Measurements from ENCODE around the gene LRRC17. TPM values are rescaled to one million over a fixed set of nuclear protein-coding genes. Genes with fewer than 3 reads are reported as not detected.

The LRRC17 gene
- polyA plus RNA-seq, 4 donors, result 0.27 to 19.9 (median 0.61) TPM; not detected in 1

DNA sequence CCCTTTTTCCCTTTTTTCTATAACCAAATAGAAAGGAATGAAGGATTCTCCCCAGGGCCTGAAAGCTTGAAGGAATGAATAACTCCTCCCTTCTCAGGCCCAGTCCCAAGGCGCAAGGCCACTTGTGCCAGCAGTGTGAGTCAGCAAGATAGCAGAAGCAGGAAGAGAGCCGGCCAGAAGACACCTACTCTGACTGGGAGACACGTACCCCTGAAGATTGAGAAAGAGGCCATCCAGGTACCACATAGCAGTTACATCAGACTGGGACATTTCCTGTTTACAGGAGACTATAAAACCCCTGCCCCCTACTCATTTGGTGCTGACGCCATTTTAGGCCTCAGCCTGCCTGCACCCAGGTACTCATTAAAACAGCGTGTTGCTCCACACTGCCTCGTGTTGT is 65.5 kb downstream of the LRRC17 start:
- DNase-seq (peak in 1 of 2 donors; percentile 21), FAIRE-seq (no peak)
- 80% methylated on average over 6 of the region's 6 CpGs for WGBS, 3 donors

DNA sequence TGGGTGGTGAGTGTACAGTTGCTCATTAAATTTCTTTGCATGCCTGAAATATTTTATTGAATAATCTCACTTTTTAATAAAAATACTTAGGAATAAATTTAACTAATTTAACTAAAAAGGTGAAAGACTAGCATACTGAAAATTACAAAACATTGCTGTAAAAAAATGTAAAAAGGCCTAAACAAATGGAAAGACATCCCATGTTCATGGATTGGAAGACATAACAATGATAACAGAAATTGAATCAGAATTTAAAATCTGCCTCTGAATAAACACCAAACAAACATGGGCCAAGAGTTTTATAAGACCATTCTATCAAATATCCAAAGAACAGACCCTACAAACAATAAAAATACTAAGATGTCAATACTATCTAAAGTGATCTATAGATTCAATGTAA is 66.9 kb downstream of the LRRC17 start:
- Histone ChIP-seq H3K9me3 (ENCODE audit: control insufficient read depth in 2 of 2, insufficient read depth in 1 of 2, low read depth in 1 of 2, low read length in 1 of 2) (peaks cover 0 to 2% of the 10 kb centered on the region in 2 donors), H3K36me3 (ENCODE audit: control insufficient read depth in 3 of 3, insufficient read depth in 2 of 3, low read depth in 1 of 3, low read length in 3 of 3) (no peaks in the 10 kb centered on the region), H3K27ac (ENCODE audit: low read depth in 1 of 3, low read length in 2 of 3) (no peak overlapping the region), H3K27me3 (ENCODE audit: control insufficient read depth in 3 of 3, insufficient read depth in 3 of 3, low read length in 3 of 3) (no peaks in the 10 kb centered on the region), H3K4me1 (ENCODE audit: control insufficient read depth in 3 of 3, insufficient read depth in 2 of 3, low read depth in 1 of 3, low read length in 2 of 3) (no peaks in the 10 kb centered on the region), H3K4me3 (ENCODE audit: low read depth in 1 of 3, low read length in 3 of 3) (no peak overlapping the region)
- no peak for DNase-seq
- no peak for FAIRE-seq

More for the DNA sequence above, 65.5 kb downstream of the LRRC17 start:
- Histone ChIP-seq H3K4me1 (ENCODE audit: control insufficient read depth in 3 of 3, insufficient read depth in 2 of 3, low read depth in 1 of 3, low read length in 2 of 3) (no peaks in the 10 kb centered on the region), H3K9me3 (ENCODE audit: control insufficient read depth in 2 of 2, insufficient read depth in 1 of 2, low read depth in 1 of 2, low read length in 1 of 2) (peaks cover 0 to 2% of the 10 kb centered on the region in 2 donors), H3K36me3 (ENCODE audit: control insufficient read depth in 3 of 3, insufficient read depth in 2 of 3, low read depth in 1 of 3, low read length in 3 of 3) (no peaks in the 10 kb centered on the region), H3K4me3 (ENCODE audit: low read depth in 1 of 3, low read length in 3 of 3) (no peak overlapping the region), H3K27ac (ENCODE audit: low read depth in 1 of 3, low read length in 2 of 3) (no peak overlapping the region), H3K27me3 (ENCODE audit: control insufficient read depth in 3 of 3, insufficient read depth in 3 of 3, low read length in 3 of 3) (no peaks in the 10 kb centered on the region)

DNA sequence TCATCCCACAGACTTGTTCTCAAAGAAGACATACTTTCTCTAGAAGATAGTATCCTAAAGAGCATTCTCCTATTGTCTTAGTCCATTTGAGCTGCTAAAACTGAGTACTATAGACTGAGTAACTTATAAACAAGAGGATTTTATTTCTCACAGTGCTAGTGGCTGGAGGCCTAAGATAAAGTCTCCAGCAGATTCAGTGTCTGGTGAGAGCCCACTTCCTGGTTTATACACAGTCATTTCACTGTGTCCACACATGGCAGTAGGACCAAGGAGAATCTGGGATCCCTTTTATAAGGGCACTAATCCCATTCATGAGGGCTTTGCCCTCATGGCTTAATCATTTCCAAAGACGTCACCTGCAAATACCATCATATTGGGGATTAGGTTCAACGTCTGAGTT is 68.7 kb downstream of the LRRC17 start:
- FAIRE-seq (no peak), DNase-seq (no peak)
- 72 to 95% (median 93%) methylated on average over 2 of the region's 2 CpGs for WGBS, 3 donors
- H3K4me3 ChIP-seq (ENCODE audit: low read depth in 1 of 3, low read length in 3 of 3), result no peak overlapping the region
- no peaks in the 10 kb centered on the region for H3K4me1 ChIP-seq (ENCODE audit: control insufficient read depth in 3 of 3, insufficient read depth in 2 of 3, low read depth in 1 of 3, low read length in 2 of 3)
- no peaks in the 10 kb centered on the region for H3K27me3 ChIP-seq (ENCODE audit: control insufficient read depth in 3 of 3, insufficient read depth in 3 of 3, low read length in 3 of 3)
- H3K36me3 ChIP-seq (ENCODE audit: control insufficient read depth in 3 of 3, insufficient read depth in 2 of 3, low read depth in 1 of 3, low read length in 3 of 3), result no peaks in the 10 kb centered on the region
- H3K27ac ChIP-seq (ENCODE audit: low read depth in 1 of 3, low read length in 2 of 3), result no peak overlapping the region
- peaks cover 0 to 2% of the 10 kb centered on the region in 2 donors for H3K9me3 ChIP-seq (ENCODE audit: control insufficient read depth in 2 of 2, insufficient read depth in 1 of 2, low read depth in 1 of 2, low read length in 1 of 2)

GRCh38 chr7:102982235-102982634 is 69.4 kb downstream of the LRRC17 start:
- no peaks in the 10 kb centered on the region for H3K27me3 ChIP-seq (ENCODE audit: control insufficient read depth in 3 of 3, insufficient read depth in 3 of 3, low read length in 3 of 3)
- DNase-seq (peak; percentile 6 to 81), FAIRE-seq (no peak)
- H3K4me3 ChIP-seq (ENCODE audit: low read depth in 1 of 3, low read length in 3 of 3), result no peak overlapping the region
- no peaks in the 10 kb centered on the region for H3K4me1 ChIP-seq (ENCODE audit: control insufficient read depth in 3 of 3, insufficient read depth in 2 of 3, low read depth in 1 of 3, low read length in 2 of 3)
- no peaks in the 10 kb centered on the region for H3K36me3 ChIP-seq (ENCODE audit: control insufficient read depth in 3 of 3, insufficient read depth in 2 of 3, low read depth in 1 of 3, low read length in 3 of 3)
- H3K27ac ChIP-seq (ENCODE audit: low read depth in 1 of 3, low read length in 2 of 3), result no peak overlapping the region
- 4 to 66% (median 25%) methylated on average over 1 of the region's 1 CpG for WGBS, 3 donors
- H3K9me3 ChIP-seq (ENCODE audit: control insufficient read depth in 2 of 2, insufficient read depth in 1 of 2, low read depth in 1 of 2, low read length in 1 of 2), result peaks cover 0 to 2% of the 10 kb centered on the region in 2 donors

DNA sequence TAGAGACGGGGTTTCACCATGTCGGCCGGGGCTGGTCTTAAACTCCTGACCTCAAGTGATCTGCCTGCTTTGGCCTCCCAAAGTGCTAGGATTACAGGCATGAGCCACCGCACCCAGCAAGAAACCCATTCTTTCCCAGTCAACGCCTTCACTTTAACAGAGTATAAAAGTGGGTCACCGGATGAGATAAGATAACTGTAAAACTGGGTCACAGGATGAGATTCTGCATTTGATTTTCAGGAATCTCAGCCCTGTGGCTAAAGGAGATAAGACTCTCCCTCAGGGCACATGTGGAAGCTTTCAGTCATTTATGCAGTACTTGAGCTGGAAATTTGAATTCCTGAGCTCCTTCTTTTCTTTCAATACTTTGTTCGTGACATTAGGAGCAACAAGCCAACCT is 70.8 kb downstream of the LRRC17 start:
- Histone ChIP-seq H3K4me3 (ENCODE audit: low read depth in 1 of 3, low read length in 3 of 3) (no peak overlapping the region), H3K36me3 (ENCODE audit: control insufficient read depth in 3 of 3, insufficient read depth in 2 of 3, low read depth in 1 of 3, low read length in 3 of 3) (no peaks in the 10 kb centered on the region), H3K27me3 (ENCODE audit: control insufficient read depth in 3 of 3, insufficient read depth in 3 of 3, low read length in 3 of 3) (no peaks in the 10 kb centered on the region), H3K27ac (ENCODE audit: low read depth in 1 of 3, low read length in 2 of 3) (no peak overlapping the region), H3K9me3 (ENCODE audit: control insufficient read depth in 2 of 2, insufficient read depth in 1 of 2, low read depth in 1 of 2, low read length in 1 of 2) (peaks cover 0 to 2% of the 10 kb centered on the region in 2 donors), H3K4me1 (ENCODE audit: control insufficient read depth in 3 of 3, insufficient read depth in 2 of 3, low read depth in 1 of 3, low read length in 2 of 3) (no peaks in the 10 kb centered on the region)
- no peak for DNase-seq
- 79 to 86% (median 80%) methylated on average over 7 of the region's 7 CpGs for WGBS, 3 donors
- FAIRE-seq, result no peak

DNA sequence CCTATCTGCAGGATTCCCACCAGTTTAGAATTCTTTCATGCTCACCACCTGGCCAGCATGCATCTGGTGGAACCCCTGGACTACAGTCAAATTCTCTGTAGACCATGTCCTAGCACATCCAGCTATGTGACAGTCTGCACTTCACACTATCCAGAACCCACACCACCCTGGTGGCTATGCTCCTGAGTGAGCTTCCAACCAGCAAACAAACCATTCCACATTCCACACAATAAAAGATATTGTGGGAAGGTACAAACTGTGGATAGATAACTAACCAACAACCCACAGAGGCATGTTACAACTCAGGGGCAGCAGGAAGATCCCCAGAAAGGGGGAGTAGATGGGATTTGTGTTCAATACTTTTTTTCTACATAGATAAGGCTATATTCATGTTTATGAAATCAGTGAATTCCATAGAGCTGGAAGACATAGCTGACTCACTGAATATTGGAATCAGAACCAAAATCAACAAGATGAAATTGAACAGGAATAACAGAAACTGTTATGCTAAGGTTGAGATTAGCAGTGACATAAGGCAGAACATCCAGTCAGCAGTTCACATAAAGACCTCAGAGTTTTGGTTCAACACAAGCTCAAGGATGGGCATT is 72.5 kb downstream of the LRRC17 start:
- Histone ChIP-seq H3K36me3 (ENCODE audit: control insufficient read depth in 3 of 3, insufficient read depth in 2 of 3, low read depth in 1 of 3, low read length in 3 of 3) (no peaks in the 10 kb centered on the region), H3K27me3 (ENCODE audit: control insufficient read depth in 3 of 3, insufficient read depth in 3 of 3, low read length in 3 of 3) (no peaks in the 10 kb centered on the region), H3K4me1 (ENCODE audit: control insufficient read depth in 3 of 3, insufficient read depth in 2 of 3, low read depth in 1 of 3, low read length in 2 of 3) (no peaks in the 10 kb centered on the region), H3K9me3 (ENCODE audit: control insufficient read depth in 2 of 2, insufficient read depth in 1 of 2, low read depth in 1 of 2, low read length in 1 of 2) (peaks cover 0 to 1% of the 10 kb centered on the region in 2 donors), H3K4me3 (ENCODE audit: low read depth in 1 of 3, low read length in 3 of 3) (no peak overlapping the region), H3K27ac (ENCODE audit: low read depth in 1 of 3, low read length in 2 of 3) (no peak overlapping the region)
- DNase-seq, result no peak
- no peak for FAIRE-seq

DNA sequence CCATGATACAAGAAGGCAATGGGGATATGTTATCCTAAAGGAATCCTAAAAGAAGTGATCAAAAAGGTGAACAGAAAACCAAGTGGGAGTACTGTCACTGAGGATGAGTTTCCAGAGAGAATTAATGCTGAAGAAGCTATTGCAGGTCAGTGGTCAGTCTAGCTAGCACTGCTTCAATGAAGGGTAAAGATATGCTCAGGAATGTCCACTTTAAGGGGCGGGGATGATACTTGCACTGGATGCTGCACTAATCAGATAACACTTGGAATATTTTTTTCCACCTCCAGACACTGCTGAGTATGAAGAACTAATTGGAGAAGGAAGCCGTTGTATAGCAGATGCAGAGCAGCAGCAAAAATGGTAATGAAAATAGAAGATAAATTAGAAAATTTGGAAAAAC is 75.3 kb downstream of the LRRC17 start:
- 82 to 85% (median 83%) methylated on average over 2 of the region's 2 CpGs for WGBS, 3 donors
- Histone ChIP-seq H3K36me3 (ENCODE audit: control insufficient read depth in 3 of 3, insufficient read depth in 2 of 3, low read depth in 1 of 3, low read length in 3 of 3) (no peaks in the 10 kb centered on the region), H3K27ac (ENCODE audit: low read depth in 1 of 3, low read length in 2 of 3) (no peak overlapping the region), H3K9me3 (ENCODE audit: control insufficient read depth in 2 of 2, insufficient read depth in 1 of 2, low read depth in 1 of 2, low read length in 1 of 2) (no peaks in the 10 kb centered on the region), H3K27me3 (ENCODE audit: control insufficient read depth in 3 of 3, insufficient read depth in 3 of 3, low read length in 3 of 3) (no peaks in the 10 kb centered on the region), H3K4me3 (ENCODE audit: low read depth in 1 of 3, low read length in 3 of 3) (no peak overlapping the region), H3K4me1 (ENCODE audit: control insufficient read depth in 3 of 3, insufficient read depth in 2 of 3, low read depth in 1 of 3, low read length in 2 of 3) (peaks cover 0 to 4% (median 4%) of the 10 kb centered on the region in 3 donors)
- FAIRE-seq (no peak), DNase-seq (no peak)

DNA sequence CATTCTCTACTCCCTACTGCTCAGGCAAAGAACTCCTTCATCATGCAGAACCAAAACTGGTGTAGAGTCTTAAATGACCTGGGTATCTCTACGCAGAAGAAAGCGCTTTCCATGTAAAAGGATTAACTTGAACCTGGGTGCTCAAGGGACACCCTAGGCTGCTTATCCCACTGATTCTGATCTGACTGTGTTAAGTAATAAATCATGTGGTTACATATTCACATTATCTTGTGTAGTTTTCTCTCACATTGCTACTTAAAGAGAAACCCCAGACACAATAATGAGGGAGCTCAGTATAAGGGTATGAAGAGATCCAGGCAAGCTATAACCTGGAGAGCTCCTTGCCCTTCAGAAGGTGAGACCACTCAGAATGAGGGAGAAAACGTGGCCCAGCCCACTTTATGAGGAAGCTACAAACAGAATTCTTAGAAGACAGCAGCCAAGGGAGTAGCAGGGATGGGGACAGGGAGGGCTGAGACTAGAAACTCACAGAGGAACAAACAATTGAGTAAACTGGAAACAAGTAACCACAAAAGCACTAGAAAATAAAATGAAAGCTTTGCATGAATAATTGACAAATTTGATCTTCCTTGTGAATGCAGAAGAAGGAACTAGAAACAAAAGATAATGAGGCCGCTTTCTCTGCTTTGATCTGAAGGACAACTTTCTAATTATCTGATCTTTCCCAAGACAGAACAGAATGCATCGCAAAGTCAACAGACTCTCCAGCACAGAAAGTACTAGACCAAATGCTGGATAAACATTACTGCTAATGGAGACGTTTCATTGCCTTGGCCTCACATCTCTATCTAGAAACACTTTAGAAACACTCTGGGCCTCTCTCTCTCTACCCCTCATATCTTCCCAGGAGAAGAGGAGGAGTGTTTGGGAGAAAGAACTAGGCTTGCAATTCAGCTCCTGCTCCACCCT is 76.1 kb downstream of the LRRC17 start:
- Histone ChIP-seq H3K27me3 (ENCODE audit: control insufficient read depth in 3 of 3, insufficient read depth in 3 of 3, low read length in 3 of 3) (no peaks in the 10 kb centered on the region), H3K4me1 (ENCODE audit: control insufficient read depth in 3 of 3, insufficient read depth in 2 of 3, low read depth in 1 of 3, low read length in 2 of 3) (peaks cover 0 to 4% (median 4%) of the 10 kb centered on the region in 3 donors), H3K9me3 (ENCODE audit: control insufficient read depth in 2 of 2, insufficient read depth in 1 of 2, low read depth in 1 of 2, low read length in 1 of 2) (no peaks in the 10 kb centered on the region), H3K4me3 (ENCODE audit: low read depth in 1 of 3, low read length in 3 of 3) (no peak overlapping the region), H3K27ac (ENCODE audit: low read depth in 1 of 3, low read length in 2 of 3) (no peak overlapping the region), H3K36me3 (ENCODE audit: control insufficient read depth in 3 of 3, insufficient read depth in 2 of 3, low read depth in 1 of 3, low read length in 3 of 3) (no peaks in the 10 kb centered on the region)
- 49 to 67% (median 65%) methylated on average over 6 of the region's 6 CpGs for WGBS, 3 donors
- FAIRE-seq, result no peak
- no peak for DNase-seq

Measured in small intestine (tissue), 7 donors.